ENCODE data around the gene PDE4B.

DNA sequence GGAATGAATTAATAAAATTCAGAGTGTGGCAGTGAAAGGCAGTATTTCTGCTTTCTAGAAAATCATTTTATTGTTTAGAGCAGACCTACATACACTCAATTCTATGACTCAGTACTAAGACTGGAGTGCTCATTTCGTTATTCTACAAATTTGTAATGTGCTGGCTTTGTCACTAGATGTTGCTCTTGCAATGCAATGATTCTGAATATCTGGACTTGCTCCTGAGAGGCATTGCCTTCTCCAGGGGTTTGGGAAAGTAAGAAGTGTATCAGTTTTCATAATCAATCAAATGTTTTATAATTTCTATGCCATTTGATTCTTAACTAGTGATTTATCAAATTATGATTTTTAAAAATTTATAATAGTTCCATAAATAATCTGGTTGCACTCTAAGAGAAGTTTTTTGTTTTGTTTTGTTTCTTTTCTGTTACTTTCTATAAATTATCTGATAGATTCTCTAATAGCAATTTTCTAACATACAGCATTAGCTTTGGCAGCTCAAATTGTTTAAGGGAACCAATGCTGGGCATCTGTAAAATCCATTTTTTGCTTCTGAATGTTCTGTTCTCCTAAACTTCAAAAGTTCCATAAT is 460.7 kb downstream of the PDE4B start:
- peak; percentile 92 for TF ChIP-seq RAD21 (conservative IDR thresholded peaks at IDR 0.05)
- TF ChIP-seq EZH2 (IDR thresholded peaks at IDR 0.05; ENCODE audit: borderline replicate concordance, insufficient read depth, low read length, poor library complexity, severe bottlenecking): no peak
- TF ChIP-seq, protein P1, sequence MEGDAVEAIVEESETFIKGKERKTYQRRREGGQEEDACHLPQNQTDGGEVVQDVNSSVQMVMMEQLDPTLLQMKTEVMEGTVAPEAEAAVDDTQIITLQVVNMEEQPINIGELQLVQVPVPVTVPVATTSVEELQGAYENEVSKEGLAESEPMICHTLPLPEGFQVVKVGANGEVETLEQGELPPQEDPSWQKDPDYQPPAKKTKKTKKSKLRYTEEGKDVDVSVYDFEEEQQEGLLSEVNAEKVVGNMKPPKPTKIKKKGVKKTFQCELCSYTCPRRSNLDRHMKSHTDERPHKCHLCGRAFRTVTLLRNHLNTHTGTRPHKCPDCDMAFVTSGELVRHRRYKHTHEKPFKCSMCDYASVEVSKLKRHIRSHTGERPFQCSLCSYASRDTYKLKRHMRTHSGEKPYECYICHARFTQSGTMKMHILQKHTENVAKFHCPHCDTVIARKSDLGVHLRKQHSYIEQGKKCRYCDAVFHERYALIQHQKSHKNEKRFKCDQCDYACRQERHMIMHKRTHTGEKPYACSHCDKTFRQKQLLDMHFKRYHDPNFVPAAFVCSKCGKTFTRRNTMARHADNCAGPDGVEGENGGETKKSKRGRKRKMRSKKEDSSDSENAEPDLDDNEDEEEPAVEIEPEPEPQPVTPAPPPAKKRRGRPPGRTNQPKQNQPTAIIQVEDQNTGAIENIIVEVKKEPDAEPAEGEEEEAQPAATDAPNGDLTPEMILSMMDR (IDR thresholded peaks at IDR 0.05; ENCODE audit: poor library complexity, severe bottlenecking): peak; percentile 83
- peak; percentile 95 for TF ChIP-seq SMC3 (conservative IDR thresholded peaks at IDR 0.05; ENCODE audit: poor library complexity)
- TF ChIP-seq POLR2AphosphoS5 (IDR thresholded peaks at IDR 0.05): no peak
- TF ChIP-seq EP300 (conservative IDR thresholded peaks at IDR 0.05; ENCODE audit: poor library complexity, severe bottlenecking): no peak
- TF ChIP-seq MXI1 (conservative IDR thresholded peaks at IDR 0.05; ENCODE audit: poor library complexity, severe bottlenecking): no peak
- TF ChIP-seq, protein P2, sequence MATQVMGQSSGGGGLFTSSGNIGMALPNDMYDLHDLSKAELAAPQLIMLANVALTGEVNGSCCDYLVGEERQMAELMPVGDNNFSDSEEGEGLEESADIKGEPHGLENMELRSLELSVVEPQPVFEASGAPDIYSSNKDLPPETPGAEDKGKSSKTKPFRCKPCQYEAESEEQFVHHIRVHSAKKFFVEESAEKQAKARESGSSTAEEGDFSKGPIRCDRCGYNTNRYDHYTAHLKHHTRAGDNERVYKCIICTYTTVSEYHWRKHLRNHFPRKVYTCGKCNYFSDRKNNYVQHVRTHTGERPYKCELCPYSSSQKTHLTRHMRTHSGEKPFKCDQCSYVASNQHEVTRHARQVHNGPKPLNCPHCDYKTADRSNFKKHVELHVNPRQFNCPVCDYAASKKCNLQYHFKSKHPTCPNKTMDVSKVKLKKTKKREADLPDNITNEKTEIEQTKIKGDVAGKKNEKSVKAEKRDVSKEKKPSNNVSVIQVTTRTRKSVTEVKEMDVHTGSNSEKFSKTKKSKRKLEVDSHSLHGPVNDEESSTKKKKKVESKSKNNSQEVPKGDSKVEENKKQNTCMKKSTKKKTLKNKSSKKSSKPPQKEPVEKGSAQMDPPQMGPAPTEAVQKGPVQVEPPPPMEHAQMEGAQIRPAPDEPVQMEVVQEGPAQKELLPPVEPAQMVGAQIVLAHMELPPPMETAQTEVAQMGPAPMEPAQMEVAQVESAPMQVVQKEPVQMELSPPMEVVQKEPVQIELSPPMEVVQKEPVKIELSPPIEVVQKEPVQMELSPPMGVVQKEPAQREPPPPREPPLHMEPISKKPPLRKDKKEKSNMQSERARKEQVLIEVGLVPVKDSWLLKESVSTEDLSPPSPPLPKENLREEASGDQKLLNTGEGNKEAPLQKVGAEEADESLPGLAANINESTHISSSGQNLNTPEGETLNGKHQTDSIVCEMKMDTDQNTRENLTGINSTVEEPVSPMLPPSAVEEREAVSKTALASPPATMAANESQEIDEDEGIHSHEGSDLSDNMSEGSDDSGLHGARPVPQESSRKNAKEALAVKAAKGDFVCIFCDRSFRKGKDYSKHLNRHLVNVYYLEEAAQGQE (IDR thresholded peaks at IDR 0.05; ENCODE audit: borderline replicate concordance): no peak

Data from neural cell (in vitro differentiated cells).